Motor neuron (in vitro differentiated cells): ENCODE data around the gene LRRK2. TPM values are rescaled to one million over a fixed set of nuclear protein-coding genes. Genes with fewer than 3 reads are reported as not detected.
"Not testable (repeated sequence)": the region's sequence is repeated elsewhere in the genome, so short reads cannot be mapped to it uniquely, and the experiment has no call there.

Experiments
- ATAC-seq, 8 experiments: fragments of 200-7000 bp; cut with Tn5 transposase; replicated peaks in 6 of 8; 2 replicates each; pipeline ENCODE4 v1.8.0; 2021; ENCODE audit warnings: mild to moderate bottlenecking in 8 of 8, moderate library complexity in 8 of 8
- H3K27ac ChIP-seq, 2 donors: fragments of 250-450 bp; sonication (Bioruptor Pico); 2 replicates each; pipeline ENCODE4 v1.9.0; 2021; ENCODE audit warnings: antibody characterized with exemption in 2 of 2, mild to moderate bottlenecking in 2 of 2, moderate library complexity in 1 of 2
- H3K4me1 ChIP-seq, 2 donors: fragments of 250-450 bp; sonication (Bioruptor Pico); replicated peaks in 1 of 2; 2 replicates each; pipeline ENCODE4 v1.6.1; 2021; ENCODE audit warnings: antibody characterized with exemption in 2 of 2, mild to moderate bottlenecking in 2 of 2, moderate library complexity in 1 of 2
- H3K4me3 ChIP-seq, 5 donors: fragments of 250-450 bp; sonication (Bioruptor Pico); 2 replicates each; pipeline ENCODE4 v1.9.0; 2021; ENCODE audit warnings: antibody characterized with exemption in 5 of 5, mild to moderate bottlenecking in 5 of 5, moderate library complexity in 4 of 5
- WGBS, 10 experiments: fragments of 450-650 bp; shearing (Covaris generic); methylation state at CpG; one replicate each; pipeline ENCODE4 v1.0.0; 2022; 5-methylcytosine and 5-hydroxymethylcytosine counted together
- in situ Hi-C, 9 experiments: fragments of 400-800 bp; cut with MboI; loops; one replicate each; pipeline ENCODE4 v1.15.0; 2021; ENCODE audit warnings: low sequenced_read_pairs in 9 of 9, low pct_unique_long_range_greater_than_20kb in 2 of 9; ENCODE audit not compliant: unreplicated experiment in 9 of 9
- total RNA-seq, 8 experiments: library from RNA; unstranded; fragments of 300-600 nt; gene quantifications; 2 replicates each; pipeline versions ENCODE4 v1.2.3 to v1.2.4, GENCODE V29; 2022

LRRK2 gene
- total RNA-seq, 8 experiments from 2014 or later, result 0.17 to 3.4 (median 0.57) TPM; not detected in 1

GRCh38 chr12:40198601-40199000 lies 26.2 kb upstream of the LRRK2 start:
- Histone ChIP-seq H3K4me1 (no peaks in the 10 kb centered on the region), H3K4me3 (no peak overlapping the region), H3K27ac (no peak overlapping the region)
- ATAC-seq, result no peak
- WGBS, 10 experiments, result 40 to 100% (median 92%) methylated on average over 1 to 4 of the region's 4 CpGs; no CpG with 5 or more reads in 2 of the 10 experiments
- in situ Hi-C loops, result no loop called here

DNA sequence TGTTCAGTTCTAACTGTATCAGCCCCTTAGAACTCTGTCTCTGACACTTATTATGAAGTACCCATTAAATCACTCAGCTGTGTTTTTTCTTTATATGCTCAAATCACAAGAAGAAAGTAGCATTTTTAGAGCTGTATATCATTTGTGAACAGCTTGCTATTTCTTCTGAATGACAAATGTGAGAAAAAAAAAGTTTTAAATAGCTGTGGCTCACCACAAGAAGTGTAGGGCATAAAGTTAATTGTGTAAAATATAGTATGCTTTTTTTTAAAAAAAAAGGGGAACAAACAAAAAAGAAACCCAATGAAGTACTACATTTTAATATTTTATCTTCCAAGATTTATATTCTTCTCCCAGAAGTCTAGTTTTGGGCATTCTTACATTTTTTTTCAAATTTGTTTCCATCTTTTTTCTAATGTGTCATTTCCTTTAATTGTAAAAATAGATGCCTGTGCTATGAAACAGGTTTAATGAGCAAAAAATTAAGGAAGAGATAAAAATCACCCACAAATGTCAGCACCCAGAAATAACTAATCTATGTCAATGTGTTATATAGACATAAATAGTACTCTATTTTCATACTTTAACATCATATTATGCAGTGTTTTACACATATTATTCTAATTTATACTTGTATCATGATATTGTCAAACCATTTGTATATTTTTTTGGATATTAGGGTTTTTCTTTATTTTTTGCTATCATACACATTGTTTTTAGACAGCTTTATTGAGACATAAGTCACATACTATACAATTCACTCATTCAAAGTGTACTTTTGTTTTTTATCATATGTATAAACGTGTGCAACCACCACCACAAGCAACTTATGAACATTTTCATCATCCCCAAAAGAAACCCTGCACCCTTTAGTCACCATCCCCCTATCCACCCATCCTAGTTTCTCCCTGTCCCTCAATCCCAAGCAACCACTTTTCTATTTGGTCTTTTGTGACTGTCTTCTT lies 22.4 kb upstream of the LRRK2 start:
- no peak for ATAC-seq
- in situ Hi-C loops, result no loop called here
- Histone ChIP-seq H3K27ac (no peak overlapping the region), H3K4me1 (no peaks in the 10 kb centered on the region), H3K4me3 (no peak overlapping the region)
- WGBS, 10 experiments, result 0 to 83% (median 37%) methylated on average over 1 of the region's 1 CpG

DNA sequence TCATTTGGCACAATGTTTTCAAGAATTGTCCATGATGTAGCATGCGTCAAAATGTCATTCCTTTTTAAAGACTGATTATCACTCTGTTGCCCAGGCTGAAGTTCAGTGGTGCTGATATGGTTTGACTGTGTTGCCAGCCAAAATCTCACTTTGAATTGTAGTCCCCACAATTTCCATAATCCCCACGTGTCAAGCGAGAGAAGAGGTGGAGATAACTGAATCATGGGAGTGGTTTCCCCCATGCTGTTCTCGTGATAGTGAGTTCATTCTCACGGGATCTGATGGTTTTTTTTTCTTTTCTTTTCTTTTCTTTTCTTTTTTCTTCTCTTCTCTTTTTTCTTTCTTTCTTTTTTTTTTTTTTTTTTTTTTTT lies 21.8 kb upstream of the LRRK2 start:
- no peak overlapping the region for H3K27ac ChIP-seq
- 58 to 90% (median 74%) methylated on average over 2 to 5 of the region's 5 CpGs for WGBS, 10 experiments
- in situ Hi-C loops, result no loop called here
- no peaks in the 10 kb centered on the region for H3K4me1 ChIP-seq
- no peak for ATAC-seq
- H3K4me3 ChIP-seq, result no peak overlapping the region

GRCh38 chr12:40204337-40204736 lies 20.5 kb upstream of the LRRK2 start:
- 21 to 100% (median 89%) methylated on average over 2 to 3 of the region's 3 CpGs for WGBS, 10 experiments
- in situ Hi-C loops, result no loop called here
- Histone ChIP-seq H3K4me1 (no peaks in the 10 kb centered on the region), H3K4me3 (no peak overlapping the region), H3K27ac (no peak overlapping the region)
- ATAC-seq, result no peak

GRCh38 chr12:40207551-40207950 lies 17.2 kb upstream of the LRRK2 start:
- Histone ChIP-seq H3K27ac (no peak overlapping the region), H3K4me1 (peaks cover 0 to 4% of the 10 kb centered on the region in 2 donors), H3K4me3 (no peak overlapping the region)
- in situ Hi-C loops, result no loop called here
- 40 to 100% (median 89%) methylated on average over 1 to 2 of the region's 2 CpGs; no CpG with 5 or more reads in 1 of the 10 experiments for WGBS, 10 experiments
- no peak for ATAC-seq

GRCh38 chr12:40208707-40209446 lies 15.9 kb upstream of the LRRK2 start:
- peaks cover 0 to 4% of the 10 kb centered on the region in 2 donors for H3K4me1 ChIP-seq
- H3K27ac ChIP-seq, result no peak overlapping the region
- in situ Hi-C loops, result no loop called here
- H3K4me3 ChIP-seq, result no peak overlapping the region
- no peak for ATAC-seq
- WGBS, 10 experiments, result 0 to 71% (median 36%) methylated on average over 1 to 4 of the region's 4 CpGs; no CpG with 5 or more reads in 1 of the 10 experiments

GRCh38 chr12:40209886-40210285 lies 14.9 kb upstream of the LRRK2 start:
- no peak overlapping the region for H3K4me3 ChIP-seq
- H3K27ac ChIP-seq, result no peak overlapping the region
- in situ Hi-C loops, result no loop called here
- WGBS, 10 experiments, result 56 to 100% (median 86%) methylated on average over 1 to 4 of the region's 4 CpGs; no CpG with 5 or more reads in 3 of the 10 experiments
- H3K4me1 ChIP-seq, result peaks cover 0 to 4% of the 10 kb centered on the region in 2 donors
- no peak for ATAC-seq

DNA sequence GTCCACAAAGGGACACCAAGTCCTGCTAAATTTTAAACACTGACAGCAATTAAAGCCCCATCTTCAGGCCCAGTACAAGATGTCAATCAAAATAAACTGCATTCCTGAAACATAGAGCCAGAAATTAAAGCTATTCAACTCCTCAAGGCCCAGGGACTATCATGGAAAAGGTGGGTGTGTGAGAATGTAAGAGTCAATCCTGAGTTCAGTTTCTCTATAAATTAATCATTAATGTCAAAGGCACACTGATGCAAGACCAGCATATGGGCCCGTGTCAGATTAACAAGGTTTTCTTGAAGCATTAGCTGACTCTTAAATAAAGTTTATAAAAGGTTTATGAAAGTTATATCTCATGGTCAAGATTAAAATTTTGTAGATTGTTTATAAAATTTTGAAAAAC lies 13.6 kb upstream of the LRRK2 start:
- H3K4me3 ChIP-seq, ATAC-seq, H3K4me1 ChIP-seq, H3K27ac ChIP-seq, in situ Hi-C loops: not testable (repeated sequence)
- 0 to 100% (median 80%) methylated on average over 1 of the region's 1 CpG; no CpG with 5 or more reads in 1 of the 10 experiments for WGBS, 10 experiments

DNA sequence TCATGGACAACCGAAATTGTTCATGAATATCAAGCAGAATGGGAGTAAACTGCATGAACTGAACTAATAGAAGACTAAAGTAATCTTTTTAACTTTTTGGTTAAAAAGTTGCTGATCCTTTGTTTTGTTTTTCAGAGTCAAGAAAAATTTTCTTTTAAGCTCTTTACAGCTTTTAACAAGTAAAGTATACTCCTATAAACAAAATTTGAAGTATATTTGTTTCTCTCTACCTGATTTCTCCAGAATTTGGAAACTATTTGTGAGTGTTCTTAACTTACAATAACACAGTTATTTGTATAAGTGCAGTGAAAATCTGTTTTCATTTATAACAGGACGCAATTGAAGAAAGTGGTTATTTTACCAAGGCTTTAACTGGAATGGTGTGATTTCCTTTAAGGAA lies 12.2 kb upstream of the LRRK2 start:
- no peak overlapping the region for H3K27ac ChIP-seq
- WGBS, 10 experiments, result 0 to 100% (median 68%) methylated on average over 1 to 2 of the region's 2 CpGs
- ATAC-seq, result no peak
- in situ Hi-C loops, result no loop called here
- H3K4me1 ChIP-seq, result peaks cover 0 to 4% of the 10 kb centered on the region in 2 donors
- H3K4me3 ChIP-seq, result no peak overlapping the region

DNA sequence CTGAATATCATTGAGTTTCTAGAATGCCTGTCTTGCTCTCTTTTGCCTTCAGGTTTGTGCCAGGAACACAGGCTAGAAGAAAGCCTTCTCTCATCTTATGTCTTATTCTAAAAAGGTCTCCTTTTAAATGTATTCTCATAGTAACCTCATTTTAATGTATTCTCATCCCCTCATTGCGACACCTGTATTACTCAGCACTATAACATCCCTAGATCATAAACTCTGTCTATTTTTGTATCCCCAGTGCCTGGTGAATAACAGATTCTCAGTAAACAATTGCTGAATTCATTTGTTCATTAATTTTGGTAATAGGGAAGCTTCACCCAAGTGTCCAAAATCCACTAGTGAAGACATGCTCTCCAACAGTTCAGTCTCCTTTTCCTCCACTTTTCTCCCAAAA lies 8.8 kb upstream of the LRRK2 start:
- no peak overlapping the region for H3K4me3 ChIP-seq
- ATAC-seq, result no peak
- WGBS, 10 experiments, result 33 to 100% (median 92%) methylated on average over 1 of the region's 1 CpG; no CpG with 5 or more reads in 4 of the 10 experiments
- in situ Hi-C loops, result no loop called here
- no peaks in the 10 kb centered on the region for H3K4me1 ChIP-seq
- H3K27ac ChIP-seq, result no peak overlapping the region

DNA sequence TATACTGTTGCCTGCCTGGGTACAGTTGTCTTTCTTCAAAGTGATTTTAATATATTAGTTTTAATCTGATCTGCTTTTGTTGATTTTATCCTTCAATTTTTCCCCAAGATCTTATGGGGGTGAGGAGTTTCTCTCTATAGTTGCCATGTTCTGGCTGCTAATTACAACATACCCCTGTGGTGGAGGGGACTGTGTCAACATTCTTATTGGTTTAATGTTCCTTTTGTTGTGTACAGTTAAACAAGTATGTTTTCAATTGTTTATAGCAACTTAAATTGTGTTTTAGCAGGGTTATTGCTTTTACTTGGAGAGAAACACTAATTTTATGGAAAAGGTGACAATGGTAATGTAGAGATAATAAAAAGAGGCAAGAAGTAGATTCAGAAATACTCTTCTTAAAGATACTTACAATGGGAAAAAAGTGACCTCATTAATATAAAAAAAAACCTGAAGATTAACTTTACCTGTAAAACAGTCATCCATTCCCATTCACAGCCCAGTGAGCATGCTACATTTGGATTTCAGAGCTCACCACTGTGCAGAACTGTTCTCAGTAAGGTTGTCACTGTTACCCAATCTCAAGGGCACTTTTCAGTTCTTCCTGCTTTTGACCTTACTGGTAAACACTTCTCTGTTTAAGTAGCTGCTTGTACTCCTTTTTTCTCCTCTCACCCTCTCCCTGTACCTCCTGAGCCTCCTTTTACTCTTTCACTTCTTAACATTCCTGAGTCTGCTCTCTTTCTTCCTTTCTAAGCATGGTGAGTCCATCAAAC lies 8.1 kb upstream of the LRRK2 start:
- no peak for ATAC-seq
- Histone ChIP-seq H3K27ac (no peak overlapping the region), H3K4me1 (no peaks in the 10 kb centered on the region), H3K4me3 (no peak overlapping the region)
- in situ Hi-C loops, result no loop called here

DNA sequence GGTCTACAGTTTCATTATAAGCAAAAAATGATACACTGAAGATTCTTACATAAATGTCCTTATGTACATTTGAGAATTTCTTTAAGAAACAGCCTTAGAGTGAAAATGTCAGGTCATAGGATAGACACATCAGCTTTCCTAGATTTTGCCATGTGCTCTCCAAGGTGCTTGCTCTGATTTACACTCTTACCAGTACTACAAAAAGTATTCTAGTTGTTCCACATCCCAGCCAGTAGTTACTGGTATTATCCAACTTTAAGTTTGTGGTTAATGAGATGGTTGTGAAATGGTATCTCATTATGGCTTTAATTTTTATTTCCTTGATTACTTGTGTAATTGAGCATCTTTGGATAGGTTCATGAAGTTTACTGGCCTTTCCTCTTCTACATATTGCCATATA lies 5.0 kb upstream of the LRRK2 start:
- Histone ChIP-seq H3K27ac (no peak overlapping the region), H3K4me3 (no peak overlapping the region), H3K4me1 (no peaks in the 10 kb centered on the region)
- ATAC-seq, result no peak
- in situ Hi-C loops, result no loop called here

- no peak for ATAC-seq
- H3K27ac ChIP-seq, result no peak overlapping the region
- in situ Hi-C loops, result no loop called here
Observed at GRCh38 chr12:40222247-40222646, 2.5 kb upstream of the LRRK2 start.

More at GRCh38 chr12:40222247-40222646, 2.5 kb upstream of the LRRK2 start:
- WGBS, 10 experiments, result 52 to 100% (median 87%) methylated on average over 2 of the region's 2 CpGs; no CpG with 5 or more reads in 1 of the 10 experiments
- peaks cover 2 to 4% of the 10 kb centered on the region in 2 donors for H3K4me1 ChIP-seq
- H3K4me3 ChIP-seq, result no peak overlapping the region
